ENCODE results near the gene ARHGEF28.

GRCh38 chr5:73592551-73592950 is 33.4 kb upstream of the ARHGEF28 start:
- no peak for TF ChIP-seq EP300 (IDR thresholded peaks at IDR 0.05)
- no peak for TF ChIP-seq CTCF (IDR thresholded peaks at IDR 0.05)
